Activated CD4-positive, CD25-positive, alpha-beta regulatory T cell treated with anti-CD3 and anti-CD28 coated beads, Interleukin-2, amount 50 U/mL, for 24 hours (primary cell): ENCODE results near the gene MTCL1.

Experiments used
- ATAC-seq, 2 donors: fragments of 150-1000 bp; cut with Tn5 transposase; one replicate each; pipeline ENCODE4 v1.10.0; 2021; ENCODE audit warnings: mild to moderate bottlenecking in 1 of 2, moderate library complexity in 1 of 2

The MTCL1 gene

DNA sequence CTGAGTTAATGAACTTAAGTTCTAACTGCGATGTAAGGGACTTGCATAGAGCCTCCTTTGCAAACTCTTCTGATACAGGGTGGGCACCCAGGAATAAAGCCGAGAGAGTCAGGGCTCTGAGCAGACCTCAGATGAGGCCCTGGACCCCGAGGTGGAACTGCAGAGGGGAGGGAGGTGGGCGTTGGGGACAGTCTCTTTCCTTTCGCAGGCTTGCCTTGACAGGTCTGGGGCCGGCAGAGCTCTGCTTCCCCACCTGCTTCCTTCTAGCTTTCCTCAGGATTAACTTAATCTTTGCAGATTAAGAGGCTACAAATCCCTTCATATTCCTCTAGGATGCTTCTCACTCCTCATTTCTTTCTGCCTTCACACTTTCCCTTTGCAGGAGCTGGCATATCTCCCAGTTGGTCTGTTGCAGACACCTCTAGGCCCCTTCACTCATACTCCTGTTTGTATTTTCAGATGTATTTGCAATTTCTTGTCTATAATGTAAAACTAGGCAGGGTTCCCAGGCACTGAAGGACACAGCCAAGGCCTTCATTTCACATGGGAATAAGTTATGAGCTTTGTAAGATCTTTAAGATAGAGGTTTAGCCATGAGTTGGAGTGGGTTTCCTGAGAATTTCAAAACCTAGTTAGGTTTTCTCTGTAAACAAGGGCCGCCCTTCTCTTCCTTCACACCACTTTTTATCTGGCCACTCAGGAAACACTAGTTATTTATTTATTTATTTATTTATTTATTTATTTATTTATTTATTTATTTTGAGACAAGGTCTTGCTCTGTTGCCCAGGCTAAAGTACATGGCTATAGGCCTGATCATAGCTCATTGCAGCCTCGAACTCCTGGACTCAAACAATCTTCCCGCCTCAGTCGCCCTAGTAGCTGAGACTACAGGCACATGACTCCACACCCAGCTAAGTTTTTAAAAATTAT lies 70.9 kb downstream of the MTCL1 start:
- no peak for ATAC-seq

DNA sequence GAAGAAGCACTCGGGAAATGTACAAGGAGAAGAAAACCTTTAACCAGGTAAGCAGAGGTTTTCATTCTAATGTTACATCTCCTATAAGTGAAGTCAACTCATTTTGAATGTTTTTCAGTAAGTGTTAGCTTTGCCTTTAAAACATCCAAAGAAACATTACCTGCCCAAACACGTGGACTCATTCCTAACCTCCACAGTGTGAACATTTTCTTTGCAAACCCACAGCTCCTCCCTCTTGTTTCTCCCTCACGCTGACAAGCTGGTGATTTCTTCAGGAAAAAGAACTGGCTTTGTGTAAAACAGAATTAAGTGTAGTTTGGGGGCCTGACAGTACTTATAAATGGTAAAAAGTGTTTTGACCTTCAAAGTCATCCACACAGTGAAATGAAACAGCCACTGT lies 72.5 kb downstream of the MTCL1 start:
- no peak for ATAC-seq

DNA sequence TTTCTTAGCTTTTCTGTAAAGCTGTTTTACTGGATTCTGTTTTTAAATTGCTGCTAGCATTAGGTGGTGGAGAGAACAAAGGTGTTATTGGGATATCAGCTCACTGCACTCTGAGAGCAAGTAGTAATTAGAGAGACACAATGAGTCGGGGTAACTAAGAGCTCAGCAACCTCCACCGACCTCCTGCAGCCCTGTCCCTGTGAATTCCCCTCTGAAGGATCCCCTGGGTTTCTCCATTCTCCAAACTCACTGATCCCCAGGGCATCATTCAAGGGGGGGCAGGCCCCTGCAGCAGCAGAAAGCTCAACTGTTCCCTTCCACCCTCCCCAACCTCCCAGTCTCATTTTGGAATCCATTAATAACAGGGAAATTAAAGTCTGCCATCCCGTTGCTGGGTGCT lies 73.0 kb downstream of the MTCL1 start:
- no peak for ATAC-seq

DNA sequence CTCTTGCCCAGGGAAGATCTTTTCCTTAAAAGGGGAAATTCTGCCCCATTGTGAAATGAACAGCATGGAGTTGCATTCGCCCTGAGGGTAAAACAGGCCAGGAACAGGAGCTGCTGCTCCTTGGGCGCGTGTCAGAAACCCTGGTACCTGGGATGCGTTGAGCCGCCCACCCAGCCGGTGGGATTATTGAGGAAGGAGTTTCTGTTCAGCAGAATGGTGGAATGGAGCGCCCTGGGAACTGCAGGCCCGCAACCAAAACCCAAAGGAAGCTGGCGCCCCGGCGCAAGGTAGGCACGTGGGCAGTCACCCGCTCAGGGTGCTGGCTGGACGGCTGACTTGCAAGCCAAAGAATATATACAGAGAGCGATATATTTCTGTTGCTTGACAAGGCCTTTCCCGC lies 73.5 kb downstream of the MTCL1 start:
- ATAC-seq, result no peak

DNA sequence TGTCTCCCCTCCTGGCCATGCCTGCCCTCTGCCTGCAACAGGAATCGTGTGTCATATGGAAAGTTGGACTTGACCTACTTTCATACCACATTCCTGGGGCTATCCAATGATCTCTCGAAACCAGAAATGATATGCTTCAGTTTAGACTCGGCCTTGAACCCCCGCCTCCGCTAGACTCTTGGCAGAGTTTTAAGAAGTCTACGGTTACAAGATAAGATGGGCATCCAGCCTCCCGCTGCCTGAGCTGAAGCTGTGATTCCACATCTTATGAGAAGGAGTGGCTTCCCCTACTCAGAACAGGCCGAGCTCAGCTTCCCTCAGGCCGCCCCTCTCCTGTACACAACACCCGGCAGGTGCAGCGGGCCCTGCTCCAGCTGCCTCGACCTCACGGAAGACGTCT lies 73.9 kb downstream of the MTCL1 start:
- ATAC-seq, result no peak

DNA sequence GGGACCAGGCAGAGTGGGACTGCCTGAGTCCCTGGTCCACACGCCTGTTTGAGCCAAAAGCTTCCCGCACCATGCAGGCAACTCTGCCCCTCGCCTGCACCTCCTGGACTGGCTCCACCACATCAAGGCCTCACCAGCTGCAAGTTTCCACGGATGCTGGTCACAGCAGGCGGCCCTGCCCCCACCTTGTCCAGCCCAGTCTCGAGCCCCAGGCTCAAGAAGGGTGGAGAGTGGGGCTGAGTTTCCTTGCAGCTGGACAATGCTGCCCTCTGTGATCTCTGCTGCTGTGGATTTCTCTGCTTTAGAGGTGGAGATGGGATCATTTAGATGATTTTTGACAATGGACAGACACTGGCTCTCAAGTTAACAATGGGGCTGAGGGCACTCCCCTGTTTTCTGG lies 74.9 kb downstream of the MTCL1 start:
- ATAC-seq, result no peak

DNA sequence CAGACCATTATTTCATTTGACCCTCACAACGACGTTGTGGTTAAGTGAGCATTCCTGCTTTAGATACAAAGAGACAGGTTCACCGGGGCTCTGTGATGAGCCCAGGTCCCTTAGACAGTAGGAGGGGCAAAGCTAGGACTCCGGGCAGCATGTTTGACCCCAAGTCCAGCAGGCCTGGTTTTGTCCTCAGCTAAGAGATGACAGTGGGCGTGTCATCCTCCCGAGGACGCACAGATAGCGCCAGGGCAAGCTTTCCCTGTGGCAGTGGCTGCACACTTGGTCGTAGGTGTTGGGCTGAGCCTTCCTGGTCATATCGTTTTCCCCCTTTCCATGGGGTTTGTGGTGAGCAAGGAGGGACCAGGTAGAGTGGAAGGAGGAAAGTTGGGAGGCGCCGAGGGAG lies 76.3 kb downstream of the MTCL1 start:
- ATAC-seq, result no peak

DNA sequence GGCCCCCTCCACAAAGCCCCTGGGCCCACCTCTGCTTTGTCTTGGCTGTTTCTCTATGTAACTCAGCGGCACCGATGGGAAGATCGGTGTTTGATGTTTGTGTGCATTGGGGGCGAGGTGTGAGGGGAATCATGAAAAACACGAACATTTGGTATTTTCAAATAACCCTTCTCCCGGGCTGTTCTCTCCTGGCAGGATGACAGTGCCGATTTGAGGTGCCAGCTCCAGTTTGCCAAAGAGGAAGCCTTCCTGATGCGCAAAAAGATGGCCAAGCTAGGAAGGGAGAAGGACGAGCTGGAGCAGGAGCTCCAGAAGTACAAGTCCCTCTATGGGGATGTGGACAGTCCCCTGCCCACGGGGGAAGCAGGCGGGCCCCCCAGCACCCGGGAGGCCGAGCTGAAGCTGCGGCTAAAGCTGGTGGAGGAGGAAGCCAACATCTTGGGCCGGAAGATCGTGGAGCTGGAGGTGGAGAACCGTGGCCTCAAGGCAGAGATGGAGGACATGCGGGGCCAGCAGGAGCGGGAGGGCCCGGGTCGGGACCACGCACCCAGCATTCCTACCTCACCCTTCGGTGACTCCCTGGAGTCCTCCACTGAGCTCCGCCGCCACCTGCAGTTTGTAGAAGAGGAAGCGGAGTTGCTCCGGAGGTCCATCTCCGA lies 78.1 kb downstream of the MTCL1 start:
- ATAC-seq, result no peak

DNA sequence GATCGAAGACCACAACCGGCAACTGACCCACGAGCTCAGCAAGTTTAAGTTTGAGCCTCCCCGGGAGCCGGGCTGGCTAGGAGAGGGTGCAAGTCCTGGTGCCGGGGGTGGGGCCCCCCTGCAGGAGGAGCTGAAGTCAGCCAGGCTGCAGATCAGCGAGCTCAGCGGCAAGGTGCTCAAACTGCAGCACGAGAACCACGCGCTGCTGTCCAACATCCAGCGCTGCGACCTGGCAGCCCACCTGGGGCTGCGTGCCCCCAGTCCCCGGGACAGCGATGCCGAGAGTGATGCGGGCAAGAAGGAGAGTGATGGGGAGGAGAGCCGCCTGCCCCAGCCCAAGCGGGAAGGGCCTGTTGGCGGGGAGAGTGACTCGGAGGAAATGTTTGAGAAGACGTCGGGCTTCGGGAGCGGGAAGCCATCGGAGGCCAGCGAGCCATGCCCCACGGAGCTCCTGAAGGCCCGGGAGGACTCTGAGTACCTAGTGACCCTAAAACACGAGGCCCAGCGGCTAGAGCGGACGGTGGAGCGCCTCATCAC lies 78.7 kb downstream of the MTCL1 start:
- ATAC-seq, result no peak

DNA sequence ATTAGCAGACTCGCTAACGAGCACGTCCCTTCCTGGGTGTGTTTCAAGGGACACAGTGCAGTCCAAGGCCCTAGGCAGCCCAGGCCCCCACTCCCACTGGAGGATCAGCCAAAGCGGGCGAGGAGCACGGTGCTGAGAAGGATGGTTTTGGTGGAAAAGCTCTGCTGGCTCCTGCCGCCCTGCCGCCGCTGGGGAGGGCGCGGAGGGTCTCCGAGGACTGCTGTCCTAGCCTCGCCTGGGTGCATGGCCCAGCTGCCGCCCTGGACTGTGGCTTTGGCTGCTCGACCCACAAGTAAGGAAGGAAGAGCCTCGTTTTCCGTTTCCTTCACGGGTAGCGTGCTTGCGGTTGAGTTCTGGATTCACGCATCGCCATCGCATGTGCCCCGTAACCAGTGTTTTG lies 79.9 kb downstream of the MTCL1 start:
- no peak for ATAC-seq

DNA sequence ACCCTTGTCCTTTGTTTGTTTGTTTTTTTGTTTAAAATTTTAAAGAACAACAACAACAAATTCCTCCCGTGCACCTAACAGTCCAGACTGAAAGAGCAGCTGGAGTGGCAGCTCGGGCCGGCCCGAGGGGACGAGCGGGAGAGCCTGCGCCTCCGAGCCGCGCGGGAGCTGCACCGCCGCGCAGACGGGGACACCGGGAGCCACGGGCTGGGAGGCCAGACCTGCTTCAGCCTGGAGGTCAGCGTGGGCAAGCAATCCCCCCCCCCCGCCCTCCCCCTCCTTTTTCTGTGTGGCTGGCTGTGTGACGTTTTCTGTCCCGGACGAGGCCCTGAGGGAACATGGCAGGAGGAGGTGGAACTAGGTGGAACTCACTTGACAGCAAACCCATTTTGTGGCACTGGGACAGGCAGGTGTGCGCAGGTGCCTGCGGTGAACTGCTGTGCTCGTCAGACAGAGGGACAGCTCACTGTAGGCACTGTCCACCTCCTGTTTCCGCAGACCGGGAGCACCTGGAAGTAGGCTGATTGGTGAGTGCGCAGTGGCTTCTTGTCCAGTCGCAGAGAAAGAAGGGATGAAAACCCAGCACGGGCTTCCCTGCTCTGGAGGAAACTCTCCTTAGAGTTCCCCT lies 80.6 kb downstream of the MTCL1 start:
- ATAC-seq, result no peak

DNA sequence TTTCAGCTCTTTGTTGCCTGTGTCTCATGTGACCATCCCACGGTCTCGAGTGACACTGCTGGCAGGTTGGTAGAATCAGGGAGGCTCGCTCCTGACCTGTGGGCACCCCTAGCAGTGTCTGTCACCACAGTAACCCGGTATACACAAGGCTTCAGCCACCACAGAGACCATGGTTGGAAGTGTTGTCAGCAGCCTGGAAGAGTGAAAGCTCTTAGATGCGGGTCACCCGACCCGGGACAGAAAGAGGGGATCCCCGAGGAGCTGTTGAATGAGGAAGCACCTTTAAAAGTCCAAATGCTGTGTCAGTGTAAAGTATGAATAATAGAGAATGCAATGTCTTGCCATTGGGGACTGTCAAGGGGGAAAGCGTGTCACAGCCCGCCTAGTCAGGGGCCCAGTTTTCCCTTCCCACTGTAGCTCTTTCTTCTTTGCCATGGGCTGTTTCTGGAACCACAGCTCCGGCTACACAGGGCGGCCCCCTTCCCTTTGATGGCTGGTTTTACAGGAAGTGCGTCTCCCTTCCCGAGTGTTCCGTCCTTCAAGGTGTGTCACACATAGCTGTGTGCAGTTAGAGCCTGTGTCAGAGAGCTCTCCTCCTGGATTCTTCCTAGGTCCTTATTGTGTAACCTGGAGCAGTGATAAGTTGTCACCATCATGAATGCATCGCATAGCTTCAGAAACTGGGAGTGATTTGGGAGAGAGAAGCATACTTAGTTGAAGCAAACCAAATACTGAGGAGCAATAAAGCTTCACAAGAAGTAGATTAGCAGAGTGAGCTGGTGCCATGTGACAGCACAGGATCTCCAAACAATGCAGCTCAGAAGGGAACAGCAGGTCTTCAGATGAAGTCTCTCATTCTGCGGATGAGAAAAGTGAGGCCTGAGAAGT lies 81.4 kb downstream of the MTCL1 start:
- no peak for ATAC-seq

DNA sequence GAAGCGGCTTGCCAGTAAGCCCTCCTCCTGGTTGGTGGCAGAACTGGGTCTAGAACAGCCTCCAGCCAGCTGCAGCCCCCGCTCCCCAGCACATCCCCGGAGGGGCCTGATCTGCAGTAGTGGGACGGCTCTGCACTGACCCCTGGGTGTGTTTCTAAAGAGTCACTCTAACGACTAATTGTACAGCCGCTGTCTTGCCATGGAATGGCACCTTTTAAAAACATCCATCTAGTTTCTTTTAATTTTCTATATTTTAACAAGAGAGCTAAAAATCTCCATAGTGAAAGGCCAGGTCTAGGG lies 82.0 kb downstream of the MTCL1 start:
- no peak for ATAC-seq

DNA sequence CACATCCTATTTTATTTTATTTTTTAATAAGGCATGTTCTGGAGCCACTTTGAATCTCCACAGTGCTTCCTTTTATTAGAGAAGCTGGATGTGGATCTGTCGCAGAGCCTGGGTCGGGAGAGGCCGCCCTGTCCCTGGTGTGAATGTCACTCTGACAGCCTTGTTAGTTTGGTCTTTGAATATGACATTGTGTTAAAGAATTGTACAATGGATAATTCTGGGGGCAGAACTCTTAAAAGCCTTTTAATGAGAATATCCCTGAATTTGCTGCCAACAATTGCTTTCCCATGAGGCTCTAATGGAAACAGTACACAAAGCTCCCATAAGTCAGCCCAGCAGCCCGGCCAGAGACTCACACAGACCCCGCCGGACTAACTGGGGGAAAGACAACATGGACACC lies 82.4 kb downstream of the MTCL1 start:
- ATAC-seq, result no peak

DNA sequence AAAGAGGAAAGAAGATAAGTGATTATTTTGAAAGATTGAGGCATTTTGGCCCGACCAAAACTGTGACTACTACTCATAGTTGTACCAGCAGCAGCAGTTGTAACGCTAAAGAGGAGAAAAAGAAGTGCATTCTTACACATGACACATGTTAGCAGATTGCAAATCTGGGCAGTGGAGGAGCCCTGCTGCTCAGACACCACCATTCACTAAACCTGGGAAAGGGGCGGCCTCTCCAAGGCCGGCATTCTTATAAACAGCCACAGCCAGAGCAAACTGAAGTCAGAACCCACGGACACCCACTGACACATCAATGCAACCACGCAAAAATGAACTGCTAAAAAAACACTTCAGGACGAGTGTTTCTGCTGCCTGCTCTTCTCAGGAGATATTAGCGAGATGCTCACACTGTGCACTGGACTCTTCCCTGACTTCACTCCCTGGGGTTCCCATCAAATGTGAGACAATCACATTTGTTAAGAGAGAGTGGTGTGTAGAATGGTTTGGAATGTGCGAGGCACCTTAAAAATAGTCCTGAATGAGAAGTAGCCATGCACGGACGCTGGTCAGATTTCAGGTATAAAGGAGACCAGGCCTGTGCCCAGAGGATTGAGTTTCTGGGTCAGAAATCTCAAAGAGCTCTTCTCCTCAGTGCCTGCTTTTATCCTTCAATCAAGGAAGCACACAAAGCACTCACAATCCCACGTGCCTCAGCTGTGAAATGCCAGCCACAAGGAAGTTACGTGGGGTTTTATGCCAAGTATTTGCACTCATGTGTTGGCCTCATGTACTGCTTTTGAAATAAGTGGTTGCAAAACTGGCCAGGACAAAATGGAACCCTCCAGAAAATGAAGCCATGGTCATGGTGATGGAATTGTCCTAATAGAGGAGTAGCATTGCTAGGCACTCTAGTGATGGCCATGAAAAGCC lies 83.4 kb downstream of the MTCL1 start:
- ATAC-seq, result no peak

DNA sequence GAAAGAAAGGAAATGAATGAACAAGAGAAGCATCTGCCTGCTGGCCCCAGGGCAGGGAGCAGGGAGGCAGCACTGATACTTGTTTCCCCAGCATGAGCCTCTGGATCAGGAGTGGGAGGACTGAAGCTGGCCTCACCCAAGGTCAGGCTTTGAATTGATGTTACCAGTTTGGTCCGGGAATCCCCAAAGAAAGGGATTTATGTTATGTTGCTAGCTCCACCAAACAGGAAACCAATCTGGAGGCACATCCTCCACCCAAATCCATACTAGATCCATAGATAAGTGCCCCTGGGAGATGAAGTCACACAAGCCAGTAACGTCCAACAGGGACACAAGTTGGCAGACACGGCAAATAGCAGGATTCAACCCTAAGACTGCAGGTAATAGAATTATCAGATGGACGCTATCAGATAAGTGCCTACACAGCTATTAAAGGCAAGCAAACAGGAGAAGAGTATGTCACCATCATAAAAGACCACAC lies 85.9 kb downstream of the MTCL1 start:
- no peak for ATAC-seq

DNA sequence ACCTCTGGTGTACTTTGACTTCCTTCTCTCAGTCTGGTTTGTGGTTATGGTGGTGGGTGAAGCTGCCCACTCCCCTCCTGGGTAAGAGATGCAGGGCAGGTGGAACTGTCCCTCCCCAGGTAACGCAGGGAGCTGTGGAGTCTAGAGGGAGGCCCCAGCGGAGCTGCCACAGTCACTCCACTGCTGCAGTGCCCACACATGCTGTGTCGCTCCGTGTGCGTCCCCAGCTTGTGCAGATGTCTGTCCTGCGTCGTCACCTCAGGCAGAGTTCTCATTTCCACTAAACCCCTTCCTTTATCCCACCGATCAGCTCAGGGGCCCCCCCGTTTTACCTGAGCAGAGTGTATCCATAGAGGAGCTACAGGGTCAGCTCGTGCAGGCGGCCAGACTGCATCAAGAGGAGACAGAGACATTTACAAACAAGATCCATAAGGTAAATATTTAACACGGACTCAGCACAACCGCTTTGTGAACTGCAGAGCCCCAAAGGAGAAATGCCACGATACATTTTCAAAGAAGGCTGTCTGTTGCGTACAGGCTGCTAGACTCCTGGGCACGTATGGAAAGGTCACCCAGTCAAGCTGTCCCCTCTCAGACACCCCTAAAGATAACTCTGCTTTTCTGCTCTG lies 87.4 kb downstream of the MTCL1 start:
- no peak for ATAC-seq

DNA sequence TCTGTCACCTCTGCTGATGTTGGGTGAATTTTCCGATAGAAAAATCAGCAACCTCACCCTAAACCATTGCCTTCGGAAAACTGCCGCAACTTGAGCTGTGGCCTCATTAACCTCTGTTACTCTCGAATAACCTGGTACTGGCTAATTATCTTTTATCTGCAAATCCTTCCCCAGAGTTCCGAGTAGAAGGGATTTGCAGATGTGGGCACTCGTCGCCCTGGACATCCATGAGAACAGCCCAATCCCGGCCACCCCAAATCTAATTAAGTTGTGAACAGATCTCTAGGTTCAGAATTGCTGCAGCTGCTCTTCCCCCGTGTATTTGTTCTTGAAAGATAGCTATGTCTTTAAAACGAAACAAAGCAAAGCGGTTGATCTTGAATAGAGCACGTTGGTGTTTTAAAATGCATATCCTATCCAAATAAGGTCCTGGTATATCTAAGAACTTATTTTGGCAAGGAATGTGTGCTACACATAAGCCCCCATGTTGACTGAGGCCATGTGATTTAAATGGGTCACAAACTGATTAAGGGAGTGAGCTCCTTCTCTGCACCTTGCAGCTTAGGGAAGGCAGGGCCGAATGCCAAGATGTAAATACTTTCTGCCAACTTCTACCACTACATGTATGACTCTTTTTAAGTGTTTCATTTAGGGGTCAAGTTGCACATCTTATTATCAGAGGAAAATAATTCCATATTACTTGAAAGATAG lies 88.2 kb downstream of the MTCL1 start:
- ATAC-seq, result no peak

DNA sequence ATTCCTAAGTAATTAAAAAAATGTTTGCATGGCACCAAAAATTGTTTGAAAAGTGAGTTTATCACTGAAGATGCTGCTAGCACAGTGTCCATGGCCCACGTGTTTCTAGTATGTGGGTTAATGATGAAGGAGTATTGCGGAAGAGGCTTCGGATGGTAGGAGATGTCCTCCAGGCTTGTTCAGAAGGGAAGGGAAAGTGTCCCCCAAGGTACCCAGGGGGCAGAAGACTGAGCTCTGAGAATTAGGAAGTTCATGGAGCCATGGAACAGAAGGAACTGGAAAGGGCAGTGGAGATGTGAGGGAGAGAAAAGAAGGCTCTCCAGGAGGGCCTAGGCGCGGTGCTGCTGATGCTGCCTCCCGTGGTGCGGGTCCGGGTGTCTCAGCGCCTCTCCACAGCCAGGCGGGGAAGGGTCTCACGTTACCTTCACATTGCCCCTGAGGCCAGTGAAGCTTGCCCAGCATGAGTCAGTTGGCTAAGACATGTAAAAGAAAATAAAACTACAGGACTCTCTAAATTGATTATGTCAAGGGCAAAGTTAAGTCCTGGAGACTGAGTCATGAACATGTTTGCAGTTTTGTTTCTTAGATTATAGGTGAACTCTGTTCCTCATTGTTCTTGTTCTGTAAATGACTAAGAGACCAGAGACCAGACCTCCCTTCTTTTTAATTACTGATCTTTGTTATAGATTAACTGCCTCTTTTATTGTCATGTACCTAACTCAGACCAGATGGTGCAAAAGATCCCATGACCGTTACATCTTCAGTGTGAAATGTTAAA lies 89.0 kb downstream of the MTCL1 start:
- ATAC-seq, result no peak

DNA sequence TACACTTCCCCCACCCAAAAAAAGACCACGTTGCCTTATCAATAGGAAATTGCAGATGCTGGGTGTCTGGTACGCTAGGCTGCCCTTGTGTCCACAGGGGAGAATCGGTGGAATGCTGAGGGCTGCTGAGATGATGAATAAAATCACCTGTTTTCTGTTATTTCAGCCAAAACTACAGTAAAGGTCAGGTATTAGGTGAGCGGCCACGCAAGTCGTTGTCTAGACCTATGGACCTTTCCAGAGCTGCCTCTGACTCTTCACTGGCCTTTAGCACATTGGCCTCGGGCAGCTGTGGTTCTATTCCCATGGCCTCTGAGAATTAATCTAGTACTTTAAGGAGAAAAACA lies 89.6 kb downstream of the MTCL1 start:
- ATAC-seq, result no peak
